ENCODE results near the gene LY6G6F.

The LY6G6F gene

GRCh38 chr6:31662124-31662723, 44.4 kb upstream of the LY6G6F start:
- Histone ChIP-seq H3K9me3 (replicated peaks in 1 of 2; ENCODE audit: control insufficient read depth in 2 of 2, insufficient read depth in 1 of 2, low read depth in 1 of 2, low read length in 2 of 2) (no peaks in the 10 kb centered on the region), H2BK5ac (ENCODE audit: low read length) (no peak overlapping the region), H4K91ac (ENCODE audit: low read depth, low read length, poor library complexity) (no peak overlapping the region), H3K79me1 (ENCODE audit: low read depth, low read length) (peaks cover 13% of the 10 kb centered on the region), H2BK12ac (ENCODE audit: low read length) (no peak overlapping the region), H4K8ac (ENCODE audit: low read depth, low read length) (no peak overlapping the region), H2AFZ (ENCODE audit: low read length) (no peak overlapping the region), H3K27me3 (ENCODE audit: control insufficient read depth in 3 of 3, insufficient read depth in 3 of 3, low read depth in 1 of 3, low read length in 3 of 3) (no peaks in the 10 kb centered on the region), H2BK120ac (ENCODE audit: low read depth, low read length) (no peak overlapping the region), H3K14ac (ENCODE audit: low read length) (no peak overlapping the region), H3K4ac (ENCODE audit: low read length) (no peak overlapping the region), H2AK5ac (ENCODE audit: low read depth, low read length) (no peak overlapping the region), H3K27ac (replicated peaks; ENCODE audit: low read length) (no peak overlapping the region), H3K36me3 (replicated peaks in 1 of 2; ENCODE audit: control insufficient read depth in 2 of 2, insufficient read depth in 2 of 2, low read length in 2 of 2) (peaks cover 10 to 61% of the 10 kb centered on the region in 2 donors), H3K9ac (ENCODE audit: low read depth, low read length, poor library complexity) (no peak overlapping the region), H2BK15ac (ENCODE audit: low read length) (no peak overlapping the region), H3K4me2 (ENCODE audit: insufficient read depth, low read length, poor library complexity, severe bottlenecking) (no peak overlapping the region), H3K18ac (ENCODE audit: low read length) (no peak overlapping the region), H3K23ac (ENCODE audit: low read depth, low read length, poor library complexity) (no peak overlapping the region), H3K4me1 (ENCODE audit: control insufficient read depth in 2 of 2, insufficient read depth in 1 of 2, low read depth in 1 of 2, low read length in 2 of 2) (peaks cover 27 to 29% of the 10 kb centered on the region in 2 donors), H3K4me3 (ENCODE audit: low read length in 2 of 2) (no peak overlapping the region)
- no peak for DNase-seq (ENCODE audit: low spot score)
- no CpG with 5 or more reads among the region's 12 CpGs for WGBS, 2 donors (ENCODE audit: extremely low coverage in 2 of 2, insufficient read length in 2 of 2, insufficient replicate concordance in 1 of 2)

DNA sequence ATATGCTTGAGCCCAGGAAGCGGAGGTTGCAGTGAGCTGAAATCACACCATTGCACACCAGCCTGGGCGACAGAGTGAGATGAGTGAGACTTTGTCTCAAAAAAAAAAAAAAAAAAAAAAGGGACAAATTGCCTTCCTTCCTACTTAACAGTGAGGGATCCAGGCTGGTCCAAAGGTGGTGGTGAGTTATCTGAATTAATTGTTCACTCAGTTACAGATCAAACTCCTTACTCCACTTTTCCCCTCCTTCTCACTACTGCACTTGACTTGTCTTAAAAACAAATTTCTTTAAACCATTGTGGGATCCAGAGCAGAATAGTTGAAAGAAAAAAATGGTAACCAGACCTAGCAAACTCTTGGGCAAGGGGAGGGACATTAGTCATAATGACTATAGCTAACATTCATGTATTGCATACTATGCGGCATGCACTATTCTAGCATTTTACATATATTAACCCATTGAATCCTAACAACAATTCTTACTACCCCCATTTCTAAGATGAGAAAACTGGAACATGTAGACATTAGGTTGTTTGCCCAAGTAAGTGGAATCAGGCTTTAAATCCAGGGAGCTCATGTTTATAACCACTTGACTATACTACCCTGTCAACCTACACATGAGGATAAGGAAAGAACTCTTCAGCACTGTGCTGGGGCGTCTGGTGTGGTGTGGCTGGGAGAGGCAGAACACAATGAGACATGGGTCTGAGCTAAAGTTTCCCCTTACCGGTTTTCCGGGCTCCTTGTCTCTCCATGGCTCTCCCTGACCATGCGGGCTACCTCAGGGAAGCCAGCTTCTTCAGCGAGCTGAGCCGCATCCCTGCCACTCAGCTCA, 43.3 kb upstream of the LY6G6F start:
- Histone ChIP-seq H3K23ac (ENCODE audit: low read depth, low read length, poor library complexity) (no peak overlapping the region), H4K8ac (ENCODE audit: low read depth, low read length) (no peak overlapping the region), H3K4ac (ENCODE audit: low read length) (no peak overlapping the region), H3K18ac (ENCODE audit: low read length) (no peak overlapping the region), H2AFZ (ENCODE audit: low read length) (no peak overlapping the region), H2BK15ac (ENCODE audit: low read length) (no peak overlapping the region), H3K9ac (ENCODE audit: low read depth, low read length, poor library complexity) (no peak overlapping the region), H3K4me1 (ENCODE audit: control insufficient read depth in 2 of 2, insufficient read depth in 1 of 2, low read depth in 1 of 2, low read length in 2 of 2) (peaks cover 26 to 28% of the 10 kb centered on the region in 2 donors), H3K4me3 (ENCODE audit: low read length in 2 of 2) (peak overlapping the region in 1 of 2 donors; percentile 92), H3K36me3 (replicated peaks in 1 of 2; ENCODE audit: control insufficient read depth in 2 of 2, insufficient read depth in 2 of 2, low read length in 2 of 2) (peaks cover 16 to 61% of the 10 kb centered on the region in 2 donors), H2BK120ac (ENCODE audit: low read depth, low read length) (no peak overlapping the region), H2BK5ac (ENCODE audit: low read length) (no peak overlapping the region), H3K9me3 (replicated peaks in 1 of 2; ENCODE audit: control insufficient read depth in 2 of 2, insufficient read depth in 1 of 2, low read depth in 1 of 2, low read length in 2 of 2) (no peaks in the 10 kb centered on the region), H3K14ac (ENCODE audit: low read length) (no peak overlapping the region), H3K4me2 (ENCODE audit: insufficient read depth, low read length, poor library complexity, severe bottlenecking) (peak overlapping the region; percentile 49), H3K27me3 (ENCODE audit: control insufficient read depth in 3 of 3, insufficient read depth in 3 of 3, low read depth in 1 of 3, low read length in 3 of 3) (no peaks in the 10 kb centered on the region), H3K27ac (replicated peaks; ENCODE audit: low read length) (no peak overlapping the region), H2AK5ac (ENCODE audit: low read depth, low read length) (peak overlapping the region; percentile 20), H4K91ac (ENCODE audit: low read depth, low read length, poor library complexity) (no peak overlapping the region), H2BK12ac (ENCODE audit: low read length) (no peak overlapping the region), H3K79me1 (ENCODE audit: low read depth, low read length) (peaks cover 11% of the 10 kb centered on the region)
- DNase-seq (ENCODE audit: low spot score) = no peak
- WGBS, 2 donors (ENCODE audit: extremely low coverage in 2 of 2, insufficient read length in 2 of 2, insufficient replicate concordance in 1 of 2) = no CpG with 5 or more reads among the region's 9 CpGs

DNA sequence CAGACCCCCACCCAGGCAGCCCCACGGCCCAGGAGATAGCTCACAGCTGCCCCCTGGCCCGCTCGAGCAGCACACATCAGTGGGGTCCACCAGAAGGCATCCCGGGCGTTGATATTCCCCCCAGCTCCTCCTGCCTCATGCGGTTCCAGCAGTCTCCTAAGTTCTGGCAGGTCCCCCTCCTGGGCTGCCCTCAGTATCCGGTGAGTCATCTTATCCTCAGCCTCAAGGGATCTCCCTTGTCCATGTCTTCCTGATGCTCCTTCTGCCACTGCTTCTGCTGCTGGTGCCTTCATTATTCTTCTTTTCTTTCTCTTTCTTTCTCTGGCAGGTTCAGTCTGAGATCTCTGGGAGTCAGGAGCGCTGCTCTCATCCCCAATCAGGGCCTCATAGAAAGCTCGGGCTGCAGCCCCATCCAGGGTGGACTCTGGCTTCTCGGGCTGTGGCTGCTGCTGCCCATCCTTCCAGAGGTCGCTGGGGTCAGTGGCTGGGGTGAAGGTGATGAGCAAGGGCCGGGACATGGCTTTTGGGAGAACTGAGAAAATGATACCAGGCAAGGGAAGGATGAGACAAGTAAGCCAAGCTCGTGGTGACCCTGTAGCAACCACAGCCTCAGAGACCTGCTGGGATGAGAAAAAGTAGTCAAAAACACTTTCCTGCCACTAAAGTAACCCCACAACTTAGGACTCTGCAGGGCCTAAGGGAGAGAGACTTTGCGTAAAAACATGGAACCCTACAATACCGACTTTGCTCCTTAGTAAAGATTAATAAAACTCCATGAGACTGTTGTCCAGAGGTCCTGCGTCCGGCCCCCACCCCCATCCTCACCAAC, 42.5 kb upstream of the LY6G6F start:
- H3K9ac ChIP-seq (ENCODE audit: low read depth, low read length, poor library complexity) = no peak overlapping the region
- no peak overlapping the region for H4K8ac ChIP-seq (ENCODE audit: low read depth, low read length)
- H3K9me3 ChIP-seq (replicated peaks in 1 of 2; ENCODE audit: control insufficient read depth in 2 of 2, insufficient read depth in 1 of 2, low read depth in 1 of 2, low read length in 2 of 2) = no peaks in the 10 kb centered on the region
- H3K36me3 ChIP-seq (replicated peaks in 1 of 2; ENCODE audit: control insufficient read depth in 2 of 2, insufficient read depth in 2 of 2, low read length in 2 of 2) = peaks cover 24 to 61% of the 10 kb centered on the region in 2 donors
- peak overlapping the region; percentile 84 for H2AFZ ChIP-seq (ENCODE audit: low read length)
- no peak overlapping the region for H3K23ac ChIP-seq (ENCODE audit: low read depth, low read length, poor library complexity)
- H3K4me1 ChIP-seq (ENCODE audit: control insufficient read depth in 2 of 2, insufficient read depth in 1 of 2, low read depth in 1 of 2, low read length in 2 of 2) = peaks cover 21 to 22% of the 10 kb centered on the region in 2 donors
- peak overlapping the region; percentile 20 for H2AK5ac ChIP-seq (ENCODE audit: low read depth, low read length)
- no peak overlapping the region for H2BK12ac ChIP-seq (ENCODE audit: low read length)
- DNase-seq (ENCODE audit: low spot score) = no peak
- H3K27me3 ChIP-seq (ENCODE audit: control insufficient read depth in 3 of 3, insufficient read depth in 3 of 3, low read depth in 1 of 3, low read length in 3 of 3) = no peaks in the 10 kb centered on the region
- H3K4ac ChIP-seq (ENCODE audit: low read length) = no peak overlapping the region
- no peak overlapping the region for H2BK120ac ChIP-seq (ENCODE audit: low read depth, low read length)
- H3K79me1 ChIP-seq (ENCODE audit: low read depth, low read length) = peaks cover 7% of the 10 kb centered on the region
- no peak overlapping the region for H3K14ac ChIP-seq (ENCODE audit: low read length)
- H3K4me2 ChIP-seq (ENCODE audit: insufficient read depth, low read length, poor library complexity, severe bottlenecking) = peak overlapping the region; percentile 49
- no peak overlapping the region for H4K91ac ChIP-seq (ENCODE audit: low read depth, low read length, poor library complexity)
- no peak overlapping the region for H3K18ac ChIP-seq (ENCODE audit: low read length)
- H2BK15ac ChIP-seq (ENCODE audit: low read length) = no peak overlapping the region
- peak overlapping the region; percentile 92 to 95 for H3K4me3 ChIP-seq (ENCODE audit: low read length in 2 of 2)
- WGBS, 2 donors (ENCODE audit: extremely low coverage in 2 of 2, insufficient read length in 2 of 2, insufficient replicate concordance in 1 of 2) = no CpG with 5 or more reads among the region's 17 CpGs
- peak overlapping the region; percentile 93 for H3K27ac ChIP-seq (replicated peaks; ENCODE audit: low read length)
- H2BK5ac ChIP-seq (ENCODE audit: low read length) = no peak overlapping the region

All from neuronal stem cell (in vitro differentiated cells).